Epithelial cell of proximal tubule (primary cell): Measurements from ENCODE around the gene TXN. TPM values are rescaled to one million over a fixed set of nuclear protein-coding genes. Genes with fewer than 3 reads are reported as not detected.

Experiments
- DNase-seq: peaks from one replicate; pipeline ENCODE4 v3.0.0-alpha.2; 2011; ENCODE audit warnings: low read depth
- H3K4me3 ChIP-seq: 2 replicates; pipeline ENCODE4 v1.5.1; 2011; ENCODE audit warnings: low read depth, mild to moderate bottlenecking, low read length
- CTCF ChIP-seq: conservative IDR thresholded peaks from 2 replicates; pipeline ENCODE4 v1.5.1; 2012; ENCODE audit warnings: low read depth, mild to moderate bottlenecking, low read length
- total RNA-seq: library from RNA; depleted of rRNA; stranded (reverse); fragments of >200 nt; gene quantifications from 2 replicates; pipeline ENCODE4 v1.2.3, GENCODE V29; 2015

The TXN gene
- total RNA-seq, 1 donor from 2014 or later = 307 TPM

GRCh38 chr9:110259566-110259965, 3.3 kb upstream of the TXN start:
- no peak for DNase-seq
- no peak for TF ChIP-seq CTCF
- no peak overlapping the region for H3K4me3 ChIP-seq

GRCh38 chr9:110258690-110259091, 2.4 kb upstream of the TXN start:
- no peak for TF ChIP-seq CTCF
- H3K4me3 ChIP-seq = no peak overlapping the region
- DNase-seq = no peak

GRCh38 chr9:110257956-110258355, 1.6 kb upstream of the TXN start:
- peak overlapping the region; percentile 87 for H3K4me3 ChIP-seq
- no peak for TF ChIP-seq CTCF
- DNase-seq = no peak

- peak overlapping the region; percentile 87 for H3K4me3 ChIP-seq
- TF ChIP-seq CTCF = no peak
- no peak for DNase-seq
These were observed 962 bp upstream of the TXN start for GRCh38 chr9:110257097-110257841.

- no peak for TF ChIP-seq CTCF
- no peak for DNase-seq
- H3K4me3 ChIP-seq = peak overlapping the region; percentile 87
These were observed 586 bp downstream of the TXN start for GRCh38 chr9:110255463-110256379.

- peak overlapping the region; percentile 87 for H3K4me3 ChIP-seq
- no peak for TF ChIP-seq CTCF
- no peak for DNase-seq
These were observed 1.3 kb downstream of the TXN start for GRCh38 chr9:110255034-110255462.
